IgD-negative memory B cell (primary cell): ENCODE measurements around the gene WTAP. TPM values are rescaled to one million over a fixed set of nuclear protein-coding genes. Genes with fewer than 3 reads are reported as not detected.
A peak's percentile ranks its signal among the peaks of the same experiment; 100 is the strongest.

ENCODE experiments used
- H3K27ac Mint-ChIP-seq, 3 donors: one replicate each; pipeline ENCODE4 v1.8.0; 2020 to 2022; ENCODE audit warnings: mild to moderate bottlenecking in 3 of 3, mixed read lengths in 3 of 3, moderate library complexity in 1 of 3
- H3K27me3 Mint-ChIP-seq: one replicate; pipeline ENCODE4 v1.8.0; 2021; ENCODE audit warnings: mixed read lengths
- H3K36me3 Mint-ChIP-seq: one replicate; pipeline ENCODE4 v1.8.0; 2020; ENCODE audit warnings: mild to moderate bottlenecking, mixed read lengths
- H3K4me1 Mint-ChIP-seq, 3 donors: one replicate each; pipeline ENCODE4 v1.8.0; 2020 to 2022; ENCODE audit warnings: mixed read lengths in 3 of 3, mild to moderate bottlenecking in 1 of 3
- H3K4me3 Mint-ChIP-seq, 4 donors: one replicate each; pipeline ENCODE4 v1.8.0; 2020 to 2022; ENCODE audit warnings: mild to moderate bottlenecking in 4 of 4, mixed read lengths in 4 of 4, moderate library complexity in 3 of 4
- H3K9me3 Mint-ChIP-seq, 3 donors: one replicate each; pipeline ENCODE4 v1.8.0; 2020 to 2021; ENCODE audit warnings: mixed read lengths in 3 of 3, mild to moderate bottlenecking in 1 of 3
- polyA plus RNA-seq: library from polyadenylated mRNA; unstranded; fragments of 300-500 nt; fragmentation: Illumina TruSeq; gene quantifications from one replicate; pipeline ENCODE4 v1.2.3, GENCODE V29; 2021

Gene WTAP
- polyA plus RNA-seq, 1 donor from 2014 or later, result 127 TPM

DNA sequence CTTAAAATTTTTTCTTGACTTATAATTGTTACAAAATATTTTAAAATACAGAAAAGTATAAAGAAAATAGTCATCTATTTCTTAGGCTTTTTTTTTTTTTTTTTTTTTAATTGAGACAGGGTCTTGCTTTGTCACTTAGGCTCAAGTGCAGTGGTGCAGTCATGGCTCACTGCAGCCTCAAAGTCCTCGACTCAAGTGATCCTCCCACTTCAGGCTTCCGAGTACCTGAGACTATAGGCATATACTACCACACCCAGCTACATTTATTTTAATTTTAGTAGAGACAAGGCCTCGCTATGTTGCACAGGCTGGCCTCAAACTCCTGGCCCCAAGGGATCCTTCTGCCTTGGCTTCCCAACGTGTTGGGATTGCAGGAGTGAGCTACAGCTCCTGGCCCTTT, 29.2 kb downstream of the WTAP start:
- peak overlapping the region in 1 of 3 donors; percentile 53 for H3K27ac Mint-ChIP-seq
- peaks cover 4% of the 10 kb centered on the region for H3K36me3 Mint-ChIP-seq
- H3K27me3 Mint-ChIP-seq, result no peaks in the 10 kb centered on the region
- no peaks in the 10 kb centered on the region for H3K9me3 Mint-ChIP-seq
- peak overlapping the region in 1 of 4 donors; percentile 50 for H3K4me3 Mint-ChIP-seq
- peaks cover 9 to 15% (median 11%) of the 10 kb centered on the region in 3 donors for H3K4me1 Mint-ChIP-seq

- H3K9me3 Mint-ChIP-seq, result no peaks in the 10 kb centered on the region
- peaks cover 10 to 19% (median 17%) of the 10 kb centered on the region in 3 donors for H3K4me1 Mint-ChIP-seq
- peaks cover 4% of the 10 kb centered on the region for H3K36me3 Mint-ChIP-seq
- H3K27me3 Mint-ChIP-seq, result no peaks in the 10 kb centered on the region
- H3K4me3 Mint-ChIP-seq, result peak overlapping the region in 1 of 4 donors; percentile 36
- peak overlapping the region in 2 of 3 donors; percentile 5 to 52 for H3K27ac Mint-ChIP-seq
Measured at GRCh38 chr6:159758031-159759001, 31.0 kb downstream of the WTAP start.

DNA sequence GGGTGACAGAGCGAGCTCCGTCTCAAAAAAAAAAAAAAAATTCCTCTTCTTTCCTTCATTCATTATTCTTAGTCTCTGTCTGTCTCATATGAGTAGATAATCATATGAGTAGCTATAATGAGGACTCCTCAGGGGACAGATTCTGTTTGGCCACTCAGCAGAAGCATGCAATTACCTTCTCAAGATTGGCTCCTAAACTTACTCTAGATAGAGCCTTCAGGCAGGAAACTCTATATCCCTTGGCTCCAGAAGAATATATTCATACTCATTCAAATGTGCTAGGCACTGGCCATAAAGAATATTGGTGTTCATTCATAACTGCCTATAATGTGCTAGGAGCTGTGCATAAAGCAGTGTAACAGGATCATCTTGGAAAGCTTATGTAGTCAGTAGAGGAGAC, 32.3 kb downstream of the WTAP start:
- peak overlapping the region in 1 of 3 donors; percentile 28 for H3K27ac Mint-ChIP-seq
- peaks cover 11 to 21% (median 18%) of the 10 kb centered on the region in 3 donors for H3K4me1 Mint-ChIP-seq
- no peaks in the 10 kb centered on the region for H3K9me3 Mint-ChIP-seq
- H3K27me3 Mint-ChIP-seq, result no peaks in the 10 kb centered on the region
- peaks cover 3% of the 10 kb centered on the region for H3K36me3 Mint-ChIP-seq
- H3K4me3 Mint-ChIP-seq, result peak overlapping the region in 3 of 4 donors; percentile 8 to 68 (median 14)

GRCh38 chr6:159760602-159761057, 33.3 kb downstream of the WTAP start:
- H3K27me3 Mint-ChIP-seq, result no peaks in the 10 kb centered on the region
- no peaks in the 10 kb centered on the region for H3K9me3 Mint-ChIP-seq
- peak overlapping the region; percentile 97 to 99 (median 98) for H3K27ac Mint-ChIP-seq
- H3K4me1 Mint-ChIP-seq, result peaks cover 13 to 22% (median 16%) of the 10 kb centered on the region in 3 donors
- no peaks in the 10 kb centered on the region for H3K36me3 Mint-ChIP-seq
- H3K4me3 Mint-ChIP-seq, result peak overlapping the region in 3 of 4 donors; percentile 95 to 98 (median 98)

- peaks cover 13 to 22% (median 17%) of the 10 kb centered on the region in 3 donors for H3K4me1 Mint-ChIP-seq
- H3K4me3 Mint-ChIP-seq, result peak overlapping the region; percentile 95 to 98 (median 96)
- H3K27ac Mint-ChIP-seq, result peak overlapping the region; percentile 97 to 99 (median 98)
- no peaks in the 10 kb centered on the region for H3K27me3 Mint-ChIP-seq
- H3K36me3 Mint-ChIP-seq, result no peaks in the 10 kb centered on the region
- no peaks in the 10 kb centered on the region for H3K9me3 Mint-ChIP-seq
Measured at GRCh38 chr6:159761129-159761872, 34.0 kb downstream of the WTAP start.

GRCh38 chr6:159761873-159762680, 34.8 kb downstream of the WTAP start, which contains the start of gene ACAT2:
ACAT2 (plus strand) TSS chr6:159762045; CDS start chr6:159762088, 43 bp downstream.
- Mint-ChIP-seq H3K27me3 (no peaks in the 10 kb centered on the region), H3K9me3 (no peaks in the 10 kb centered on the region), H3K36me3 (no peaks in the 10 kb centered on the region), H3K4me1 (peaks cover 13 to 22% (median 17%) of the 10 kb centered on the region in 3 donors), H3K27ac (peak within 1 kb of the TSS; percentile 97 to 99 (median 98)), H3K4me3 (peak within 1 kb of the TSS; percentile 95 to 98 (median 96))

DNA sequence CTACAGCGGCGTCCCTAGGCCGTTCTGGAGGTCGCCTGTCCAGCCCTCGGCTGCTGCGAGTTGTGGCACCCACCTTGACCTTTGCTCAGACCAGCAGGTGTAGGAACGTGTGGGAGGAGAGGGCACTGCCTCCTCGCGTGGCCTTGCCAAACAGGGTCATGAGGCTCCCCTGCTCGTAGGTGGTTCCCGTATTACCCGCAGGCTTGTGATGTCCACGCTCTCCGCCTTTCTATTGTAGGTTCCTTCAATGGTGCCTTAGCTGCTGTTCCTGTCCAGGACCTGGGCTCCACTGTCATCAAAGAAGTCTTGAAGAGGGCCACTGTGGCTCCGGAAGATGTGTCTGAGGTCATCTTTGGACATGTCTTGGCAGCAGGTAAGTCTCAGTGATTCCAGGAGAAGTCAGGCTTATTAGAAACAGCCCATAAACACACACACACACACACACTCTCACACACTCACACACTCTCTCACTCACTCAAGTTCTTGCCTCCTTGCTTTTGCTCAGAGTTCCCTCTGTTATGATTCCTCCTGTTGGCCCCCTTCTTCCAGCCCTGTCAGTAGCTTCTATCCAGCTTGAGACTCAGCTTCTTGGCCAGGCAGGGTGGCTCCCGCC, 35.5 kb downstream of the WTAP start:
- no peaks in the 10 kb centered on the region for H3K36me3 Mint-ChIP-seq

GRCh38 chr6:159766906-159767305, 39.6 kb downstream of the WTAP start:
- Mint-ChIP-seq H3K27ac (peak overlapping the region in 2 of 3 donors; percentile 28 to 47), H3K9me3 (peaks cover 0 to 2% (median 1%) of the 10 kb centered on the region in 3 donors), H3K4me3 (no peak overlapping the region), H3K36me3 (peaks cover 12% of the 10 kb centered on the region), H3K27me3 (no peaks in the 10 kb centered on the region), H3K4me1 (peaks cover 3 to 10% (median 8%) of the 10 kb centered on the region in 3 donors)

More for the DNA sequence above, 35.5 kb downstream of the WTAP start:
- H3K4me3 Mint-ChIP-seq, result peak overlapping the region; percentile 95 to 98 (median 96)
- peaks cover 13 to 22% (median 17%) of the 10 kb centered on the region in 3 donors for H3K4me1 Mint-ChIP-seq
- no peaks in the 10 kb centered on the region for H3K9me3 Mint-ChIP-seq
- H3K27ac Mint-ChIP-seq, result peak overlapping the region; percentile 97 to 99 (median 98)
- H3K27me3 Mint-ChIP-seq, result no peaks in the 10 kb centered on the region

- Mint-ChIP-seq H3K4me3 (no peak overlapping the region), H3K9me3 (peaks cover 0 to 2% (median 1%) of the 10 kb centered on the region in 3 donors), H3K27ac (no peak overlapping the region), H3K36me3 (peaks cover 12% of the 10 kb centered on the region), H3K27me3 (no peaks in the 10 kb centered on the region), H3K4me1 (peaks cover 2 to 3% (median 3%) of the 10 kb centered on the region in 3 donors)
Measured at GRCh38 chr6:159769470-159769869, 42.2 kb downstream of the WTAP start.

DNA sequence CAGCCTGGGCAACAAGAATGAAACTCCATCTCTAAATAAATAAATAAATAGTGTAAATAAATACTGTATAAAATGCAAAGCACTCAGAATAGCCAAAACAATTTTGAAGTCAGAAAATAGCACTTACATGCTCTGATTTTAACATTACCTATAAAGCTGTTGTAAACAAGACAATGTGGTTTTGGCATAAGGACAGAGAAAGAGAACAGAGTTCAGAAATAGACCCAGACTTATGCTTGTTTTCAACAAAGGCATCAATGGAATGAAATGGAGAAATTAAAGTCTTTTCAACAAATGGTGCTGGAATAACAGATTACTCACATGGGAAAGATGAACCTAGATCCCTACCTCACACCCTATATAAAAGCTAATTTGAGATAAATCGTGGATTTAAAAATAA, 44.9 kb downstream of the WTAP start:
- H3K4me3 Mint-ChIP-seq, result no peak overlapping the region
- peaks cover 0 to 2% (median 0%) of the 10 kb centered on the region in 3 donors for H3K4me1 Mint-ChIP-seq
- peaks cover 0 to 2% (median 1%) of the 10 kb centered on the region in 3 donors for H3K9me3 Mint-ChIP-seq
- H3K36me3 Mint-ChIP-seq, result peaks cover 12% of the 10 kb centered on the region
- no peaks in the 10 kb centered on the region for H3K27me3 Mint-ChIP-seq
- H3K27ac Mint-ChIP-seq, result no peak overlapping the region

- H3K4me1 Mint-ChIP-seq, result peaks cover 0 to 2% (median 2%) of the 10 kb centered on the region in 3 donors
- H3K36me3 Mint-ChIP-seq, result peaks cover 3% of the 10 kb centered on the region
- no peaks in the 10 kb centered on the region for H3K27me3 Mint-ChIP-seq
- H3K9me3 Mint-ChIP-seq, result no peaks in the 10 kb centered on the region
- no peak overlapping the region for H3K27ac Mint-ChIP-seq
- peak overlapping the region in 1 of 4 donors; percentile 47 for H3K4me3 Mint-ChIP-seq
Measured at GRCh38 chr6:159777240-159777904, 50.1 kb downstream of the WTAP start.

DNA sequence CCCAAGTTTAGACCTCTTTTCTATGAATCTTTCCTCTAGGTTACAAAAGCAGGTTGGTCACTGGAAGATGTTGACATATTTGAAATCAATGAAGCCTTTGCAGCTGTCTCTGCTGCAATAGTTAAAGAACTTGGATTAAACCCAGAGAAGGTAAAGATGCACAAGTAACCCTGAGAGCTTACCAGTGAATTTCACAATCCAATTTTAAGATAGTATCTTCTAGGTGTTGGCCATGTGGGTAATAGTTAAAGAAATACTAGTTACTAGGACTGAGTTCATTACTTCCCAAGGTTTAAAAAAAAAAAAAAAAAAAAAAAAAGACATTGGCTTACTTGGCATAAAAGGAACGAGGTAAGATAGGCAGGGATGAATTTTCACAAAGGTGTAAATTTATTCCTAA, 50.8 kb downstream of the WTAP start:
- peaks cover 5 to 6% (median 6%) of the 10 kb centered on the region in 3 donors for H3K4me1 Mint-ChIP-seq
- H3K27ac Mint-ChIP-seq, result no peak overlapping the region
- no peaks in the 10 kb centered on the region for H3K27me3 Mint-ChIP-seq
- H3K4me3 Mint-ChIP-seq, result no peak overlapping the region
- H3K36me3 Mint-ChIP-seq, result peaks cover 5% of the 10 kb centered on the region
- H3K9me3 Mint-ChIP-seq, result no peaks in the 10 kb centered on the region

DNA sequence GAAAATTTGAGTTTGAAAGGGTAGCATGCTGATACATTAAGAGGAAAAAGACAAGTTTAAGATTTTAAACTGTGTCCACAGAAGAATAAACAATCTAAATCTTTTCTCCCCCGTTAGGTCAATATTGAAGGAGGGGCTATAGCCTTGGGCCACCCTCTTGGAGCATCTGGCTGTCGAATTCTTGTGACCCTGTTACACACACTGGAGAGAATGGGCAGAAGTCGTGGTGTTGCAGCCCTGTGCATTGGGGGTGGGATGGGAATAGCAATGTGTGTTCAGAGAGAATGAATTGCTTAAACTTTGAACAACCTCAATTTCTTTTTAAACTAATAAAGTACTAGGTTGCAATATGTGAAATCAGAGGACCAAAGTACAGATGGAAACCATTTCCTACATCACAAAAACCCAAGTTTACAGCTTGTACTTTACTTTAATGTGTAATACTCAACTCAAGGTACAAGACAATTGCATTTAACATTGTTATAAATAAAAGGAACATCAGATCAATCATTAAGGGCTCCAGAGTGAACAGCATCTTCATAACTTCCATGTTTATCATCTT, 51.3 kb downstream of the WTAP start:
- peaks cover 5 to 6% (median 6%) of the 10 kb centered on the region in 3 donors for H3K4me1 Mint-ChIP-seq
- H3K9me3 Mint-ChIP-seq, result no peaks in the 10 kb centered on the region
- no peaks in the 10 kb centered on the region for H3K27me3 Mint-ChIP-seq
- no peak overlapping the region for H3K4me3 Mint-ChIP-seq
- H3K36me3 Mint-ChIP-seq, result peaks cover 5% of the 10 kb centered on the region
- no peak overlapping the region for H3K27ac Mint-ChIP-seq
